B cell (primary cell): ENCODE results near the gene DNMBP.

ENCODE experiments used
- CTCF ChIP-seq: fragments of 200-600 bp; IDR thresholded peaks from one replicate; pipeline ENCODE4 v1.8.0; 2022; ENCODE audit warnings: antibody characterized with exemption, mild to moderate bottlenecking
- EZH2 ChIP-seq: IDR thresholded peaks from 2 replicates; pipeline ENCODE4 v1.6.1; 2012; ENCODE audit warnings: borderline replicate concordance, low read depth, mild to moderate bottlenecking, moderate library complexity, low read length; ENCODE audit not compliant: insufficient read depth, poor library complexity, severe bottlenecking

GRCh38 chr10:99908512-99908911 is 101.2 kb downstream of the DNMBP start:
- no peak for TF ChIP-seq CTCF
- no peak for TF ChIP-seq EZH2
